ENCODE measurements around the gene BSN.

The BSN gene

DNA sequence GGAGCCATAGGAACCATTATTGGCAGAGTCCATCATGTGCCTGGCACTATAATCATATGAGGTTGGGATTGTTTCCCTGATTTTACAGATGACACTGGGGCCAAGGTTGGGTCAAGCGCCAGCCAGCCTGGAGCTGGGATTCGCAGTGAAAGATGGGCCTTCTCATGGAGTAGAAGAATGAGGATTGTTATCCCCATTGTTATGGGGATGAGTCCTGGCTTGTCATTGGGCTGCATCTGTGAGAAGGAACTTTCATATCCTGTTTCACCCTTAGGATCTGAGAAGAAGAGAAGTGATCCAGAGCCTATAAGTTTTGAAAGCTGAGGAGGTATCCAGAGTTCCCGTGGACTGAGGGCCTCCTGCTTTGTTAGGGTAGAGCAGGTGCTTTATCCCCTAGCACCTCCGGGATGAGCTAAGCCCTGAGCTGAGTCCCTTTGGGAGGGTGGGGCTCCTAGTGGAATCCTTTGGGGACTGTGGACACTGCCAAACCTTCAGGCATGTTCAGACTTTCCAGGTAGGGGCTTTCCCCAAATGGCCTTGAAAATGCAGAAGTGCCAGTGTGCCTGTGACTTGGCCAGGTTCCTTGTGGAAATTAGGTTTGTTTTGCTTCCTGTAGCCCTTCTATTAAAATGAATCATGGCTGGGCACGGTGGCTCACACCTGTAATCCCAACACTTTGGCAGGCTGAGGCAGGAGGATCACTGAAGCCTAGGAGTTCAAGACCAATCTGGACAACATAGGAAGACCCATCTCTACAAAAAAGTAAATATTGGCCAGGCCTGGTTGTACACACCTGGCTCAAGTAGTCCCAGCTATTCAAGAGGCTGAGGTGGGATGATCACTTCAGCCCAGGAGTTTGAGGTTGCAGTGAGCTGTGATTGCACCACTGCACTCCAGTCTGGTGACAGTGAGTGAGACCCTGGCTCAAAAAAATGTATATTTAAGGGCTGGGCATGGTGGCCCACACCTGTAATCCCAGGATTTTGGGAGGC lies 30.2 kb upstream of the BSN start (continued):
- TF ChIP-seq, protein P1, sequence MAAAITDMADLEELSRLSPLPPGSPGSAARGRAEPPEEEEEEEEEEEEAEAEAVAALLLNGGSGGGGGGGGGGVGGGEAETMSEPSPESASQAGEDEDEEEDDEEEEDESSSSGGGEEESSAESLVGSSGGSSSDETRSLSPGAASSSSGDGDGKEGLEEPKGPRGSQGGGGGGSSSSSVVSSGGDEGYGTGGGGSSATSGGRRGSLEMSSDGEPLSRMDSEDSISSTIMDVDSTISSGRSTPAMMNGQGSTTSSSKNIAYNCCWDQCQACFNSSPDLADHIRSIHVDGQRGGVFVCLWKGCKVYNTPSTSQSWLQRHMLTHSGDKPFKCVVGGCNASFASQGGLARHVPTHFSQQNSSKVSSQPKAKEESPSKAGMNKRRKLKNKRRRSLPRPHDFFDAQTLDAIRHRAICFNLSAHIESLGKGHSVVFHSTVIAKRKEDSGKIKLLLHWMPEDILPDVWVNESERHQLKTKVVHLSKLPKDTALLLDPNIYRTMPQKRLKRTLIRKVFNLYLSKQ (tag by site-specific recombination; IDR thresholded peaks at IDR 0.05; ENCODE audit: borderline replicate concordance) = no peak
- no peak for TF ChIP-seq ZNF544 (tag by site-specific recombination; IDR thresholded peaks at IDR 0.05)

DNA sequence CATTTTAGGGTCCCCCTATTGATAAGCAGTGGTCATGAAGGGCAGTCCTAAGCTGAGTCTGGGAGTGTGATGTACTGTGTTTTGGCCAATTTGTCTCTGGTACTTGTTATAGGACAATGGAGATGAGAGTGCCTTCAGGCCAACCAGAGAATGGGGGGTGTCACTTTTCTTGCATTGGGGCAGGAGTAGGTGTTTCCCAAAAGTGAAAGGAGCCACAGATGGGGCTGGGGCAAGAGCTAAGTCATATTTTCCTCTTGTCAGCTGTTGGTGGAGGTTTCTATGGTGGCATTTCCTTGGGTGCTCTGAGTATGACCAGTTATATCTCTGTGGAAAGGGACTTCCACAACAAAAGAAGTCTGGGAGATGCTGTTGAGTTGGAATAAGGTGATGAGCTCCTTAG lies 24.7 kb upstream of the BSN start:
- TF ChIP-seq ZNF544 (tag by site-specific recombination; IDR thresholded peaks at IDR 0.05) (no peak), ZNF791 (tag by site-specific recombination; IDR thresholded peaks at IDR 0.05) (no peak), ZNF664 (tag by site-specific recombination; IDR thresholded peaks at IDR 0.05) (no peak), SETDB1 (IDR thresholded peaks at IDR 0.05; ENCODE audit: insufficient read length, low read length) (no peak), ZNF174 (tag by site-specific recombination; IDR thresholded peaks at IDR 0.05) (no peak), ZNF585B (tag by site-specific recombination; IDR thresholded peaks at IDR 0.05) (no peak), SCRT2 (tag by site-specific recombination; IDR thresholded peaks at IDR 0.05) (no peak), IKZF3 (tag by site-specific recombination; IDR thresholded peaks at IDR 0.05) (no peak), ZIC2 (tag by site-specific recombination; IDR thresholded peaks at IDR 0.05) (no peak), ZNF530 (tag by site-specific recombination; IDR thresholded peaks at IDR 0.05; ENCODE audit: low read depth) (no peak), ZNF138 (tag by site-specific recombination; IDR thresholded peaks at IDR 0.05; ENCODE audit: borderline replicate concordance) (no peak), ZNF211 (tag by site-specific recombination; IDR thresholded peaks at IDR 0.05; ENCODE audit: low read depth) (no peak)
- TF ChIP-seq, protein P2, sequence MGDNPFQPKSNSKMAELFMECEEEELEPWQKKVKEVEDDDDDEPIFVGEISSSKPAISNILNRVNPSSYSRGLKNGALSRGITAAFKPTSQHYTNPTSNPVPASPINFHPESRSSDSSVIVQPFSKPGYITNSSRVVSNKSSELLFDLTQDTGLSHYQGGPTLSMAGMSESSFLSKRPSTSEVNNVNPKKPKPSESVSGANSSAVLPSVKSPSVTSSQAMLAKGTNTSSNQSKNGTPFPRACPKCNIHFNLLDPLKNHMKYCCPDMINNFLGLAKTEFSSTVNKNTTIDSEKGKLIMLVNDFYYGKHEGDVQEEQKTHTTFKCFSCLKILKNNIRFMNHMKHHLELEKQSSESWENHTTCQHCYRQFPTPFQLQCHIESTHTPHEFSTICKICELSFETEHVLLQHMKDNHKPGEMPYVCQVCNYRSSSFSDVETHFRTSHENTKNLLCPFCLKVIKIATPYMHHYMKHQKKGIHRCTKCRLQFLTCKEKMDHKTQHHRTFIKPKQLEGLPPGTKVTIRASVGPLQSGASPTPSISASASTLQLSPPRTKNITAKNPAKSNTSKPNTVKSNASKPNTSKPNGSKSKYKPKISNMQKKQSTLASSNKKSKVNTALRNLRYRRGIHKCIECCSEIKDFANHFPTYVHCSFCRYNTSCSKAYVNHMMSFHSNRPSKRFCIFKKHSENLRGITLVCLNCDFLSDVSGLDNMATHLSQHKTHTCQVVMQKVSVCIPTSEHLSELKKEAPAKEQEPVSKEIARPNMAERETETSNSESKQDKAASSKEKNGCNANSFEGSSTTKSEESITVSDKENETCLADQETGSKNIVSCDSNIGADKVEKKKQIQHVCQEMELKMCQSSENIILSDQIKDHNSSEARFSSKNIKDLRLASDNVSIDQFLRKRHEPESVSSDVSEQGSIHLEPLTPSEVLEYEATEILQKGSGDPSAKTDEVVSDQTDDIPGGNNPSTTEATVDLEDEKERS (tag by site-specific recombination; IDR thresholded peaks at IDR 0.05) = no peak
- TF ChIP-seq, protein P3, sequence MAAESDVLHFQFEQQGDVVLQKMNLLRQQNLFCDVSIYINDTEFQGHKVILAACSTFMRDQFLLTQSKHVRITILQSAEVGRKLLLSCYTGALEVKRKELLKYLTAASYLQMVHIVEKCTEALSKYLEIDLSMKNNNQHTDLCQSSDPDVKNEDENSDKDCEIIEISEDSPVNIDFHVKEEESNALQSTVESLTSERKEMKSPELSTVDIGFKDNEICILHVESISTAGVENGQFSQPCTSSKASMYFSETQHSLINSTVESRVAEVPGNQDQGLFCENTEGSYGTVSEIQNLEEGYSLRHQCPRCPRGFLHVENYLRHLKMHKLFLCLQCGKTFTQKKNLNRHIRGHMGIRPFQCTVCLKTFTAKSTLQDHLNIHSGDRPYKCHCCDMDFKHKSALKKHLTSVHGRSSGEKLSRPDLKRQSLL (tag by site-specific recombination; IDR thresholded peaks at IDR 0.05) = no peak
- TF ChIP-seq, protein P4, sequence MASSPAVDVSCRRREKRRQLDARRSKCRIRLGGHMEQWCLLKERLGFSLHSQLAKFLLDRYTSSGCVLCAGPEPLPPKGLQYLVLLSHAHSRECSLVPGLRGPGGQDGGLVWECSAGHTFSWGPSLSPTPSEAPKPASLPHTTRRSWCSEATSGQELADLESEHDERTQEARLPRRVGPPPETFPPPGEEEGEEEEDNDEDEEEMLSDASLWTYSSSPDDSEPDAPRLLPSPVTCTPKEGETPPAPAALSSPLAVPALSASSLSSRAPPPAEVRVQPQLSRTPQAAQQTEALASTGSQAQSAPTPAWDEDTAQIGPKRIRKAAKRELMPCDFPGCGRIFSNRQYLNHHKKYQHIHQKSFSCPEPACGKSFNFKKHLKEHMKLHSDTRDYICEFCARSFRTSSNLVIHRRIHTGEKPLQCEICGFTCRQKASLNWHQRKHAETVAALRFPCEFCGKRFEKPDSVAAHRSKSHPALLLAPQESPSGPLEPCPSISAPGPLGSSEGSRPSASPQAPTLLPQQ (tag by site-specific recombination; IDR thresholded peaks at IDR 0.05) = no peak
- CTCF ChIA-PET = interaction anchor here (0.6 to 0.7 kb wide), 2 partner anchors 37 to 140 kb away, joined by 3 read pairs; no protein-coding TSS in a partner anchor
- H3K9me3 ChIP-seq (ENCODE audit: control insufficient read depth, insufficient read depth, low read depth, low read length) = no peaks in the 10 kb centered on the region
- H3K36me3 ChIP-seq (ENCODE audit: control insufficient read depth in 2 of 2, insufficient read depth in 1 of 2, low read length in 2 of 2) = peaks cover 0 to 53% of the 10 kb centered on the region in 2 experiments; a peak in 1 of 3 replicates
- no peak overlapping the region for H3K4me3 ChIP-seq (ENCODE audit: low read depth, low read length)
- no peak overlapping the region for H3K27ac ChIP-seq (ENCODE audit: extremely low read depth, low read depth, low read length)
- POLR2A ChIA-PET = no interaction called here
- H3K4me1 ChIP-seq (ENCODE audit: control insufficient read depth, insufficient read depth, low read length) = no peaks in the 10 kb centered on the region
